Left lung (tissue), 10 donors: ENCODE results near the gene PCDHB6. TPM values are rescaled to one million over a fixed set of nuclear protein-coding genes. Genes with fewer than 3 reads are reported as not detected.
"Not testable (repeated sequence)": the region's sequence is repeated elsewhere in the genome, so short reads cannot be mapped to it uniquely, and the experiment has no call there.

ENCODE experiments used
- ATAC-seq: fragments of 200-7000 bp; cut with Tn5 transposase; one replicate; pipeline ENCODE4 v1.9.1; 2020; ENCODE audit warnings: moderate library complexity
- DNase-seq, 4 donors: peaks; one replicate each; pipeline ENCODE4 v3.0.0-alpha.2; 2013 to 2020
- H3K27ac ChIP-seq, 2 donors: fragments of 200-600 bp; sonication (generic) in 1 of 2; one replicate each; pipeline versions ENCODE4 v1.5.0 to v1.8.0; 2020 to 2021
- H3K27me3 ChIP-seq, 2 donors: fragments of 200-600 bp; sonication (generic) in 1 of 2; one replicate each; pipeline versions ENCODE4 v1.5.0 to v1.8.0; 2020 to 2021
- H3K36me3 ChIP-seq, 2 donors: fragments of 200-600 bp; sonication (generic) in 1 of 2; one replicate each; pipeline versions ENCODE4 v1.5.0 to v1.8.0; 2020 to 2021
- H3K4me1 ChIP-seq, 2 donors: fragments of 200-600 bp; one replicate each; pipeline ENCODE4 v1.8.0; 2021
- H3K4me3 ChIP-seq, 2 donors: fragments of 200-600 bp; sonication (generic) in 1 of 2; one replicate each; pipeline versions ENCODE4 v1.5.0 to v1.8.0; 2020 to 2021; ENCODE audit warnings: mild to moderate bottlenecking in 1 of 2
- H3K9me3 ChIP-seq, 2 donors: fragments of 200-600 bp; sonication (generic) in 1 of 2; one replicate each; pipeline versions ENCODE4 v1.5.0 to v1.8.0; 2020 to 2021
- intact Hi-C, 2 donors: fragments of 100-400 bp; cut with DNase I; formaldehyde crosslinking; loops; one replicate each; pipeline versions ENCODE4 v1.11.2 to v1.14.2; 2022
- polyA plus RNA-seq, 6 donors: library from polyadenylated mRNA; unstranded; fragments of 120-200 nt; gene quantifications; one replicate each; pipeline ENCODE4 v1.2.1, GENCODE V29; 2013; ENCODE audit not compliant: insufficient read length in 6 of 6
- total RNA-seq, 2 donors: library from RNA; stranded (reverse); fragmentation: NEBNext Ultra II Directional; extraction: Animal tissue kit (Norgen Biotek cat#: 25700); gene quantifications; one replicate each; pipeline ENCODE4 v1.2.1, GENCODE V29; 2021
- TF ChIP-seq, protein P1 (sequence below), 2 donors: fragments of 200-600 bp; sonication (generic) in 1 of 2; IDR thresholded peaks; one replicate each; pipeline versions ENCODE4 v1.5.0 to v1.8.0; 2021; ENCODE audit warnings: antibody characterized with exemption in 2 of 2
- donor health status: DM: no; HTN: yes; CAD: no.
- donor health status: DM: no; HTN: no; CAD: no.

The PCDHB6 gene
- total and polyA plus RNA-seq, 8 donors: 0.73 to 3.3 (median 2.7) TPM

DNA sequence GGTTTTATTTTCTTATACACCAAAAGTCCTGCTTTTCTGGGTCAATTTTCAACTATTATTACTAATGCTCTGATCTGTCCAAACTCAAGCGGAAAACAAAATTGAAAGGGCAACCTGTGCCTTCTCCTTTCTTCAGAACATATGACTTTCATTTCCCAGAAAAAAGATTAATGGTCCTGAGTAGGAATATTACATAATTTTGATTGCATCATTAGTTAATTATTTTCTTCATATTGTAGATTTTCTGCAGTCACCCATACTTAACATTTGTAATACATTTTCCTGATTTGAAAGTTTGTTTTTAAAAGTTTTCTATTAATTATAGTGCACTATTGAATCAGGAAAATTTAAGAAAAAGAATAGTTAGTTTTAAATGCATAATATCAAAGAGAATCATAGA lies 26.1 kb downstream of the PCDHB6 start:
- Histone ChIP-seq H3K36me3 (no peaks in the 10 kb centered on the region), H3K27ac (no peak overlapping the region), H3K4me1 (no peaks in the 10 kb centered on the region), H3K27me3 (peaks cover 0 to 60% of the 10 kb centered on the region in 2 donors), H3K9me3 (peaks cover 0 to 63% of the 10 kb centered on the region in 2 donors), H3K4me3 (no peak overlapping the region)
- DNase-seq: no peak
- no peak for ATAC-seq
- intact Hi-C loops: no loop called here
- TF ChIP-seq, protein P1, sequence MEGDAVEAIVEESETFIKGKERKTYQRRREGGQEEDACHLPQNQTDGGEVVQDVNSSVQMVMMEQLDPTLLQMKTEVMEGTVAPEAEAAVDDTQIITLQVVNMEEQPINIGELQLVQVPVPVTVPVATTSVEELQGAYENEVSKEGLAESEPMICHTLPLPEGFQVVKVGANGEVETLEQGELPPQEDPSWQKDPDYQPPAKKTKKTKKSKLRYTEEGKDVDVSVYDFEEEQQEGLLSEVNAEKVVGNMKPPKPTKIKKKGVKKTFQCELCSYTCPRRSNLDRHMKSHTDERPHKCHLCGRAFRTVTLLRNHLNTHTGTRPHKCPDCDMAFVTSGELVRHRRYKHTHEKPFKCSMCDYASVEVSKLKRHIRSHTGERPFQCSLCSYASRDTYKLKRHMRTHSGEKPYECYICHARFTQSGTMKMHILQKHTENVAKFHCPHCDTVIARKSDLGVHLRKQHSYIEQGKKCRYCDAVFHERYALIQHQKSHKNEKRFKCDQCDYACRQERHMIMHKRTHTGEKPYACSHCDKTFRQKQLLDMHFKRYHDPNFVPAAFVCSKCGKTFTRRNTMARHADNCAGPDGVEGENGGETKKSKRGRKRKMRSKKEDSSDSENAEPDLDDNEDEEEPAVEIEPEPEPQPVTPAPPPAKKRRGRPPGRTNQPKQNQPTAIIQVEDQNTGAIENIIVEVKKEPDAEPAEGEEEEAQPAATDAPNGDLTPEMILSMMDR (IDR thresholded peaks at IDR 0.05): no peak

DNA sequence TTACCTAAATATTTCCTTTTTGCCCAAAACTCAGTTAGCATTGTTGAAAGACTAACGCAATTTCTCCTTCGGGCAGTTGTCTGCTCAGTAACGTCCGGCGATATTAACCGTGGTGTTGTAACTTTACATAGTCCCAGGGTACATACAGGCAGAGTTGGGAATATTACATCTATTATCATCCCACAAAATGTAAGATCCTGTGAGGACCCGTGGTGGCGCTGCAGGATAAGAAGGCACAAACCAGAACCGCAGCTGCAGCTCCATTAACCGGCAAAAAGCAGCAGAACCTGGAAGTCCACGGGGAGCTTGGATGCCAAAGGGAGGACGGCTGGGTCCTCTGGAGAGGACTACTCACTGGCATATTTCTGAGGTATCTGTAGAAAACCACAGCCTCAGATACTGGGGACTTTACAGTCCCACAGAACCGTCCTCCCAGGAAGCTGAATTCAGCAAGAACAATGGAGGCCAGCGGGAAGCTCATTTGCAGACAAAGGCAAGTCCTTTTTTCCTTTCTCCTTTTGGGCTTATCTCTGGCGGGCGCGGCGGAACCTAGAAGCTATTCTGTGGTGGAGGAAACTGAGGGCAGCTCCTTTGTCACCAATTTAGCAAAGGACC lies 27.8 kb downstream of the PCDHB6 start, which contains the start of gene PCDHB8:
Gene PCDHB8 (plus strand): TSS at position 214 of the 615 bp plus-strand sequence. CDS start 245 bp downstream, at position 459.
- Histone ChIP-seq H3K9me3 (peaks cover 0 to 67% of the 10 kb centered on the region in 2 donors), H3K27me3 (peaks cover 0 to 68% of the 10 kb centered on the region in 2 donors)
- H3K4me3 ChIP-seq, intact Hi-C loops, ATAC-seq, H3K36me3 ChIP-seq, H3K27ac ChIP-seq, DNase-seq, H3K4me1 ChIP-seq: not testable (repeated sequence)

DNA sequence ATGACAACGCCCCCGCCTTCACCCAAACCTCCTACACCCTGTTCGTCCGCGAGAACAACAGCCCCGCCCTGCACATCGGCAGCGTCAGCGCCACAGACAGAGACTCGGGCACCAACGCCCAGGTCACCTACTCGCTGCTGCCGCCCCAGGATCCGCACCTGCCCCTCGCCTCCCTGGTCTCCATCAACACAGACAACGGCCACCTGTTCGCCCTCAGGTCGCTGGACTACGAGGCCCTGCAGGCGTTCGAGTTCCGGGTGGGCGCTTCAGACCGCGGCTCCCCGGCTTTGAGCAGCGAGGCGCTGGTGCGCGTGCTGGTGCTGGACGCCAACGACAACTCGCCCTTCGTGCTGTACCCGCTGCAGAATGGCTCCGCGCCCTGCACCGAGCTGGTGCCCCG lies 29.5 kb downstream of the PCDHB6 start:
- H3K36me3 ChIP-seq, DNase-seq, H3K4me3 ChIP-seq, H3K4me1 ChIP-seq, intact Hi-C loops, H3K27ac ChIP-seq, ATAC-seq: not testable (repeated sequence)
- Histone ChIP-seq H3K27me3 (peaks cover 0 to 72% of the 10 kb centered on the region in 2 donors), H3K9me3 (peaks cover 0 to 62% of the 10 kb centered on the region in 2 donors)

DNA sequence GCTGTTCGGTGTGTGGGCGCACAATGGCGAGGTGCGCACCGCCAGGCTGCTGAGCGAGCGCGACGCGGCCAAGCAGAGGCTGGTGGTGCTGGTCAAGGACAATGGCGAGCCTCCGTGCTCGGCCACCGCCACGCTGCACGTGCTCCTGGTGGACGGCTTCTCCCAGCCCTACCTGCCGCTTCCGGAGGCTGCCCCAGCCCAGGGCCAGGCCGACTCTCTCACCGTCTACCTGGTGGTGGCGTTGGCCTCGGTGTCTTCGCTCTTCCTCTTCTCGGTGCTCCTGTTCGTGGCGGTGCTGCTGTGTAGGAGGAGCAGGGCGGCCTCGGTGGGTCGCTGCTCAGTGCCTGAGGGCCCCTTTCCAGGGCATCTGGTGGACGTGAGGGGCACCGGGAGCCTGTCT lies 30.0 kb downstream of the PCDHB6 start:
- intact Hi-C loops, DNase-seq: not testable (repeated sequence)
- peaks cover 0 to 62% of the 10 kb centered on the region in 2 donors for H3K9me3 ChIP-seq

DNA sequence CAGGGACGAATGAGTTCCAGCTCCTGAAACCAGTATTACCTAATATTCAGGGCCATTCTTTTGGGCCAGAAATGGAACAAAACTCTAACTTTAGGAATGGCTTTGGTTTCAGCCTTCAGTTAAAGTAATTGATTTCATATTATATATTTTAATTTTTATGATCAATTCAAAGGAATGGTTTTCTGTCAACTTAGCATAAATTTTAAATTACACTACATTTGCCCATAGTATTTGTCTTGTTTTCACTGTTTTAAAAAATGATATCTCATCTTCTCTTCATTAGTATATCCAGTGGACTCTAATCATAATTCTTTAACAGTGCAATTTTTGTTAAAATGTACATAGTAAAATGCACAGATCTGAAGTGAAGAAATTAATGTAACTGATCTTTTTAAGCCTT lies 30.5 kb downstream of the PCDHB6 start:
- TF ChIP-seq, protein P1 (IDR thresholded peaks at IDR 0.05): no peak
- Histone ChIP-seq H3K27me3 (peaks cover 0 to 69% of the 10 kb centered on the region in 2 donors), H3K36me3 (no peaks in the 10 kb centered on the region), H3K9me3 (peaks cover 0 to 59% of the 10 kb centered on the region in 2 donors), H3K4me1 (no peaks in the 10 kb centered on the region), H3K27ac (no peak overlapping the region), H3K4me3 (no peak overlapping the region)
- DNase-seq (no peak), ATAC-seq (no peak)
- intact Hi-C loops: no loop called here

More for the DNA sequence above, 30.0 kb downstream of the PCDHB6 start:
- peaks cover 0 to 72% of the 10 kb centered on the region in 2 donors for H3K27me3 ChIP-seq
- not testable (repeated sequence) for ATAC-seq, H3K4me3 ChIP-seq, H3K27ac ChIP-seq, H3K36me3 ChIP-seq, H3K4me1 ChIP-seq

DNA sequence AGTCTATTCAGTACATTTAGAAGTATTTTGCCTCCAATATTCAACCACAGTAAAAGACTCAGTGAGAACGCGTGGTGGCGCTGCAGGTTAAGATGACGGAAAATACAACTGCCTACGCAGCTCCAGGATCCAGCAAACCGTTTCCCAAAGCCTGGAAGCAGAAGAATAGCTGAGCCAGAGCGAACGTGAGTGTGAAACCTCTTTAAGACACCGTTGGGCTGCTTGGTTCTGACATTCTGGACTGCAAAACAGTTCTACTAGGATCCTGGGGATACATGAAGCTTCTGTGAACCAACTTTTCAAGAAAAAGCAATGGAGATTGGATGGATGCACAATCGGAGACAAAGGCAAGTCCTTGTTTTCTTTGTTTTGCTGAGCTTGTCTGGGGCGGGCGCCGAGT lies 32.4 kb downstream of the PCDHB6 start, which contains the start of gene PCDHB16:
Gene PCDHB16 (plus strand): TSS at position 140 of the 400 bp plus-strand sequence. CDS start 173 bp downstream, at position 313.
- intact Hi-C loops: no loop called here
- Histone ChIP-seq H3K4me1 (no peaks in the 10 kb centered on the region), H3K9me3 (peaks cover 0 to 53% of the 10 kb centered on the region in 2 donors), H3K36me3 (no peaks in the 10 kb centered on the region), H3K27me3 (peaks cover 0 to 50% of the 10 kb centered on the region in 2 donors), H3K4me3 (no peak within 1 kb of the TSS), H3K27ac (no peak within 1 kb of the TSS)
- TF ChIP-seq, protein P1 (IDR thresholded peaks at IDR 0.05): no peak
- DNase-seq (peak in 2 of 4 donors; percentile 36 to 58), ATAC-seq (no peak)

DNA sequence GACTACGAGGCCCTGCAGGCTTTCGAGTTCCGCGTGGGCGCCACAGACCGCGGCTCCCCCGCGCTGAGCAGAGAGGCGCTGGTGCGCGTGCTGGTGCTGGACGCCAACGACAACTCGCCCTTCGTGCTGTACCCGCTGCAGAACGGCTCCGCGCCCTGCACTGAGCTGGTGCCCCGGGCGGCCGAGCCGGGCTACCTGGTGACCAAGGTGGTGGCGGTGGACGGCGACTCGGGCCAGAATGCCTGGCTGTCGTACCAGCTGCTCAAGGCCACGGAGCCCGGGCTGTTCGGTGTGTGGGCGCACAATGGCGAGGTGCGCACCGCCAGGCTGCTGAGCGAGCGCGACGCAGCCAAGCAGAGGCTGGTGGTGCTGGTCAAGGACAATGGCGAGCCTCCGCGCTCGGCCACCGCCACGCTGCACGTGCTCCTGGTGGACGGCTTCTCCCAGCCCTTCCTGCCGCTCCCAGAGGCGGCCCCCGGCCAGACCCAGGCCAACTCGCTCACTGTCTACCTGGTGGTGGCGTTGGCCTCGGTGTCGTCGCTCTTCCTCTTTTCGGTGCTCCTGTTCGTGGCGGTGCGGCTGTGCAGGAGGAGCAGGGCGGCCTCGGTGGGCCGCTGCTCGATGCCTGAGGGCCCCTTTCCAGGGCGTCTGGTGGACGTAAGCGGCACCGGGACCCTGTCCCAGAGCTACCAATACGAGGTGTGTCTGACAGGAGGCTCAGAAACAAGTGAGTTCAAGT lies 34.4 kb downstream of the PCDHB6 start:
- intact Hi-C loops, H3K4me3 ChIP-seq, H3K27ac ChIP-seq, DNase-seq, H3K36me3 ChIP-seq, H3K4me1 ChIP-seq, ATAC-seq: not testable (repeated sequence)
- H3K27me3 ChIP-seq: peaks cover 0 to 46% of the 10 kb centered on the region in 2 donors
- H3K9me3 ChIP-seq: peaks cover 0 to 44% of the 10 kb centered on the region in 2 donors
